Esophagus muscularis mucosa (tissue), 3 donors: Measurements from ENCODE around the gene ASB15.

ENCODE experiments used
- CTCF ChIP-seq, 3 experiments: fragments of 200-600 bp in 2 of 3; fragments of 450-650 bp in 1 of 3; sonication (generic) in 2 of 3; IDR thresholded peaks; one replicate each; pipeline ENCODE4 v1.5.1; 2017 to 2019; ENCODE audit warnings: antibody characterized with exemption in 3 of 3, mild to moderate bottlenecking in 2 of 3, moderate library complexity in 1 of 3
- POLR2AphosphoS5 ChIP-seq, 2 donors: sonication (generic); formaldehyde crosslinking; IDR thresholded peaks; one replicate each; pipeline ENCODE4 v1.6.1; 2017; ENCODE audit warnings: antibody characterized with exemption in 2 of 2

- TF ChIP-seq POLR2AphosphoS5 (IDR thresholded peaks at IDR 0.05) (no peak), CTCF (IDR thresholded peaks at IDR 0.05) (no peak)
These were observed 39.5 kb upstream of the ASB15 start for GRCh38 chr7:123562121-123562520.
